Psoas muscle (tissue), 8 donors: Measurements from ENCODE around the gene MASP1. TPM values are rescaled to one million over a fixed set of nuclear protein-coding genes. Genes with fewer than 3 reads are reported as not detected.

Experiments
- ATAC-seq, 4 donors: fragments of 200-7000 bp; cut with Tn5 transposase; one replicate each; pipeline ENCODE4 v1.9.1; 2020; ENCODE audit warnings: moderate library complexity in 3 of 4, mild to moderate bottlenecking in 2 of 4
- DNase-seq, 2 donors: peaks; one replicate each; pipeline ENCODE4 v3.0.0-alpha.2; 2020
- H3K27ac ChIP-seq: fragments of 200-600 bp; one replicate; pipeline ENCODE4 v1.8.0; 2022
- H3K27me3 ChIP-seq, 3 donors: fragments of 200-600 bp in 1 of 3; one replicate each; pipeline versions ENCODE4 v1.6.1 to v1.8.0; 2013 to 2022; ENCODE audit warnings: low read length in 2 of 3, mild to moderate bottlenecking in 2 of 3, moderate library complexity in 1 of 3; ENCODE audit not compliant: insufficient read depth in 3 of 3
- H3K36me3 ChIP-seq, 2 donors: fragments of 200-600 bp in 1 of 2; one replicate each; pipeline versions ENCODE4 v1.6.1 to v1.8.0; 2013 to 2022; ENCODE audit warnings: low read depth in 1 of 2, mild to moderate bottlenecking in 1 of 2, moderate library complexity in 1 of 2; ENCODE audit not compliant: insufficient read depth in 1 of 2
- H3K4me1 ChIP-seq: fragments of 200-600 bp; one replicate; pipeline ENCODE4 v1.8.0; 2022
- H3K4me3 ChIP-seq: fragments of 200-600 bp; one replicate; pipeline ENCODE4 v1.8.0; 2022; ENCODE audit warnings: mild to moderate bottlenecking
- H3K9me3 ChIP-seq: fragments of 200-600 bp; one replicate; pipeline ENCODE4 v1.8.0; 2022
- WGBS, 3 donors: extraction: QIAGEN DNeasy Blood & Tissue Kit; methylation state at CpG; one replicate each; pipeline versions ENCODE4 v1.1.6 to v1.1.7; 2013; 5-methylcytosine and 5-hydroxymethylcytosine counted together
- intact Hi-C, 2 donors: fragments of 100-400 bp; cut with DNase I; formaldehyde crosslinking; loops; one replicate each; pipeline versions ENCODE4 v1.11.0 to v1.14.2; 2022
- polyA plus RNA-seq, 3 donors: library from polyadenylated mRNA; stranded (reverse); fragments of 200-250 nt; gene quantifications; one replicate each; pipeline ENCODE4 v1.2.3, GENCODE V29; 2013
- total RNA-seq, 4 donors: library from RNA; stranded (reverse); fragmentation: NEBNext Ultra II Directional in 2 of 4; extraction: Animal tissue kit (Norgen Biotek cat#: 25700) in 2 of 4; gene quantifications; one replicate each; pipeline versions ENCODE4 v1.2.1 to v1.2.4, GENCODE V29; 2021 to 2023
- TF ChIP-seq, protein P1 (sequence below): fragments of 200-600 bp; IDR thresholded peaks from one replicate; pipeline ENCODE4 v1.8.0; 2022; ENCODE audit warnings: antibody characterized with exemption
- donor health status: healthy with polysubstance abuse.
- donor health status: DM: no; HTN: no; CAD: no; lungs with moderate emphysema.
- donor health status: Bipolar disorder and iron deficiency.
- donor health status: healthy.
- donor health status: DM: yes; HTN: yes; CAD: no.
- donor health status: DM: no; HTN: no; CAD: no.
- donor health status: DM: no; HTN: no; CAD: no.
- donor health status: DM: yes; HTN: yes; CAD: no.

The MASP1 gene
- total and polyA plus RNA-seq, 7 donors = 0.66 to 8.1 (median 4.2) TPM

GRCh38 chr3:187188931-187189330 lies 102.6 kb downstream of the MASP1 start:
- TF ChIP-seq, protein P1, sequence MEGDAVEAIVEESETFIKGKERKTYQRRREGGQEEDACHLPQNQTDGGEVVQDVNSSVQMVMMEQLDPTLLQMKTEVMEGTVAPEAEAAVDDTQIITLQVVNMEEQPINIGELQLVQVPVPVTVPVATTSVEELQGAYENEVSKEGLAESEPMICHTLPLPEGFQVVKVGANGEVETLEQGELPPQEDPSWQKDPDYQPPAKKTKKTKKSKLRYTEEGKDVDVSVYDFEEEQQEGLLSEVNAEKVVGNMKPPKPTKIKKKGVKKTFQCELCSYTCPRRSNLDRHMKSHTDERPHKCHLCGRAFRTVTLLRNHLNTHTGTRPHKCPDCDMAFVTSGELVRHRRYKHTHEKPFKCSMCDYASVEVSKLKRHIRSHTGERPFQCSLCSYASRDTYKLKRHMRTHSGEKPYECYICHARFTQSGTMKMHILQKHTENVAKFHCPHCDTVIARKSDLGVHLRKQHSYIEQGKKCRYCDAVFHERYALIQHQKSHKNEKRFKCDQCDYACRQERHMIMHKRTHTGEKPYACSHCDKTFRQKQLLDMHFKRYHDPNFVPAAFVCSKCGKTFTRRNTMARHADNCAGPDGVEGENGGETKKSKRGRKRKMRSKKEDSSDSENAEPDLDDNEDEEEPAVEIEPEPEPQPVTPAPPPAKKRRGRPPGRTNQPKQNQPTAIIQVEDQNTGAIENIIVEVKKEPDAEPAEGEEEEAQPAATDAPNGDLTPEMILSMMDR = no peak
- Histone ChIP-seq H3K27me3 (no peaks in the 10 kb centered on the region), H3K4me3 (no peak overlapping the region), H3K9me3 (no peaks in the 10 kb centered on the region), H3K27ac (no peak overlapping the region), H3K4me1 (peaks cover 24% of the 10 kb centered on the region), H3K36me3 (no peaks in the 10 kb centered on the region)
- ATAC-seq = no peak
- no peak for DNase-seq
- 47 to 69% (median 54%) methylated on average over 2 of the region's 2 CpGs for WGBS, 3 donors
- intact Hi-C loops = no loop called here

DNA sequence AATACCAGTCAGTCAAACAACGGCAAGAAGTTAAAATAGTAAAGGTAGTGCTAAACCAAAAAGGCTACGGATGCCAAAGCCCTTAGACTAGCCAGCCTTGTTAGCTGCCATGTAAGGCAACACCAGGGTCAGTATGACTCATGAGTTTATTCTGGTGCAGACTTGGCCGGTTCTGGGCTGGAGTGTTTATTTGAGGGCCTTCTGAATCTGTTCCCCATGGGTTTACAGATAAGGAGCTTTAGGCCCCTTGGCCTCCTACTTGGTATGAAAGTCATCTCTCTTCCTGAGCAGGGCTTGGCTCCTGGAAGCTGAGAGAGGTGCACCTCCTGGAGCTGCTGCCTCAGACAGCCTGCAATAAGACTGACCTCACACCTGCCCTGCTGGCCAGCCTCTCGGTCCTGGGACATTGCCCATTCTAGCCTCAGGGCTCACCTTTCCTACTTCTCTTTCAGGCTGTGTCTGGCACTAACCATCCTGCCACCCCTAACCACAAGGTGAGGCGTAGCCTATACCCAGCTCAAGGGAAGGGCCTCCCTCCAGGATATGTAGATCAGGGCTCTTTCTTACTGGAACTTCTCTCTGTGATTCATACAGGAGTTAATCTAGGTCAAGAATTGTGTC lies 104.6 kb downstream of the MASP1 start:
- Histone ChIP-seq H3K36me3 (no peaks in the 10 kb centered on the region), H3K27me3 (no peaks in the 10 kb centered on the region), H3K4me1 (peaks cover 24% of the 10 kb centered on the region), H3K4me3 (no peak overlapping the region), H3K27ac (peak overlapping the region; percentile 94), H3K9me3 (no peaks in the 10 kb centered on the region)
- ATAC-seq = peak; percentile 94 to 99 (median 98)
- peak; percentile 41 to 72 for DNase-seq
- intact Hi-C loops = no loop called here
- 16 to 32% (median 26%) methylated on average over 5 of the region's 5 CpGs for WGBS, 3 donors
- TF ChIP-seq, protein P1 = no peak

- TF ChIP-seq, protein P1 = no peak
- intact Hi-C loops = no loop called here
- no peak overlapping the region for H3K4me3 ChIP-seq
- ATAC-seq (no peak), DNase-seq (no peak)
- H3K36me3 ChIP-seq = no peaks in the 10 kb centered on the region
- H3K4me1 ChIP-seq = peaks cover 24% of the 10 kb centered on the region
- H3K9me3 ChIP-seq = no peaks in the 10 kb centered on the region
- no peaks in the 10 kb centered on the region for H3K27me3 ChIP-seq
- WGBS, 3 donors = 20 to 43% (median 21%) methylated on average over 2 of the region's 2 CpGs
- peak overlapping the region; percentile 94 for H3K27ac ChIP-seq
Observed at GRCh38 chr3:187186375-187186774, 105.2 kb downstream of the MASP1 start.

DNA sequence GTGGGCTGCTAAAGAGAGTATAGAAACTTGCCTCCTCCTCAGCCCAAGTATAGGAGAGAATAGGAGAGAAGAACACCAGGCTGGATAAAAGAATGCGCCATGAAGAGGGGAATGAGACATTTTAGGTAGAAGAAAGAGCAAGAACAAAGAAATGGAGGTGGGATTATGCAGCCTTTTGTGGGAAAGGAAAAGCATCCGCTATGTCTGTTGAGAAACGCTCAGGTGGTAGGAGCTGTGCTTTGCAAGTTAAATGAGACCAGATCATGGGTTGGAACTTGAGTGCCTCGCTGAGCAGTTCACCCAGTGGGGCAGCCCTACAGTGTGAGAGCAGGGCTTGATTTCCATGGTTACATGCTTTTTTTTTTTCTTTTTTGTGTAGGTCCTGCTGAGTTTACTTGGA lies 105.8 kb downstream of the MASP1 start:
- Histone ChIP-seq H3K36me3 (no peaks in the 10 kb centered on the region), H3K4me3 (no peak overlapping the region), H3K9me3 (no peaks in the 10 kb centered on the region), H3K27me3 (no peaks in the 10 kb centered on the region), H3K27ac (peak overlapping the region; percentile 94), H3K4me1 (peaks cover 24% of the 10 kb centered on the region)
- WGBS, 3 donors = 86 to 90% (median 90%) methylated on average over 4 of the region's 4 CpGs
- TF ChIP-seq, protein P1 = no peak
- ATAC-seq (no peak), DNase-seq (no peak)
- intact Hi-C loops = no loop called here

Other genes with a start within 250 kb of the MASP1 start
- 1 to 10 TPM in 1 of 4 donors, under 1 TPM in 2, not detected in 1; 0.32 to 1.2 (median 0.59) TPM for gene RPL39L, start 152.2 kb downstream of the MASP1 start, total RNA-seq
- 1 to 10 TPM in 1 of 3 donors, under 1 TPM in 2; 0.68 to 1.8 (median 0.79) TPM for gene RPL39L, start 152.2 kb downstream of the MASP1 start, polyA plus RNA-seq
- gene RTP1, start 94.3 kb downstream of the MASP1 start, total RNA-seq = not detected
- not detected for gene RTP1, start 94.3 kb downstream of the MASP1 start, polyA plus RNA-seq
- under 1 TPM; 0.23 to 0.88 (median 0.44) TPM for gene RTP4, start 76.6 kb upstream of the MASP1 start, total RNA-seq
- under 1 TPM; 0.35 to 0.82 (median 0.51) TPM for gene RTP4, start 76.6 kb upstream of the MASP1 start, polyA plus RNA-seq